Measurements from ENCODE around the gene ECI1. TPM values are rescaled to one million over a fixed set of nuclear protein-coding genes. Genes with fewer than 3 reads are reported as not detected.

Gene ECI1
- total RNA-seq, 1 experiment from 2014 or later, result 95.4 TPM

GRCh38 chr16:2296661-2297505 is 45.5 kb upstream of the ECI1 start:
- Histone ChIP-seq H3K4ac (ENCODE audit: low read depth, low read length) (no peak overlapping the region), H3K4me1 (ENCODE audit: insufficient read depth, low read length) (0 out of 2 replicates have a peak, but pooled peaks cover 3% of the 10 kb centered on the region), H3K14ac (ENCODE audit: insufficient read depth, low read length) (no peak overlapping the region; the same call in 1 of the 2 replicates), H2BK12ac (ENCODE audit: insufficient read length, low read depth, low read length) (no peak overlapping the region), H2AFZ (ENCODE audit: low read length) (no peak overlapping the region), H4K20me1 (ENCODE audit: control insufficient read depth, insufficient read depth, insufficient read length) (no peaks in the 10 kb centered on the region), H4K8ac (replicated peaks; ENCODE audit: insufficient read length, low read depth, low read length) (no peak overlapping the region), H2BK20ac (ENCODE audit: low read depth, low read length, poor library complexity, severe bottlenecking) (no peak overlapping the region), H4K91ac (ENCODE audit: insufficient read length, low read depth, low read length) (no peak overlapping the region), H3K18ac (ENCODE audit: insufficient read length, low read depth, low read length) (peak overlapping the region; percentile 2), H3K79me2 (ENCODE audit: insufficient read depth, low read length) (no peaks in the 10 kb centered on the region), H3K23ac (ENCODE audit: insufficient read length, low read depth, low read length) (no peak overlapping the region), H3K9ac (ENCODE audit: extremely low read depth, insufficient read length, low read length) (no peak overlapping the region), H3K27ac (ENCODE audit: insufficient read length, low read depth, low read length) (no peak overlapping the region), H2AK5ac (ENCODE audit: insufficient read length, low read length) (no peak overlapping the region), H3K4me2 (ENCODE audit: insufficient read depth, insufficient read length, low read length) (no peak overlapping the region), H3T11ph (ENCODE audit: low read length) (no peak overlapping the region), H2BK5ac (ENCODE audit: insufficient read length, low read length) (no peak overlapping the region), H3K27me3 (ENCODE audit: insufficient read depth, low read length) (no peaks in the 10 kb centered on the region), H3K79me1 (ENCODE audit: insufficient read depth, low read depth, low read length, poor library complexity, severe bottlenecking) (no peaks in the 10 kb centered on the region), H3K9me3 (ENCODE audit: control insufficient read depth, low read depth, low read length) (no peaks in the 10 kb centered on the region), H3K56ac (ENCODE audit: insufficient read length, low read depth, low read length) (no peak overlapping the region), H3K23me2 (ENCODE audit: insufficient read length, low read depth, low read length, poor library complexity, severe bottlenecking) (no peaks in the 10 kb centered on the region), H4K5ac (ENCODE audit: insufficient read length, low read depth, low read length) (no peak overlapping the region), H2BK15ac (ENCODE audit: low read depth, low read length) (no peak overlapping the region), H2BK120ac (ENCODE audit: low read depth, low read length, poor library complexity, severe bottlenecking) (no peak overlapping the region)
- no peaks in the 10 kb centered on the region; the same call in 1 of the 2 replicates for H3K27me3 Mint-ChIP-seq (ENCODE audit: low read depth)
- H3K36me3 Mint-ChIP-seq (ENCODE audit: insufficient read depth in 1 of 3, low read depth in 3 of 3), result no peaks in the 10 kb centered on the region
- no peaks in the 10 kb centered on the region for H3K9me3 Mint-ChIP-seq
- TF ChIP-seq, protein P1, sequence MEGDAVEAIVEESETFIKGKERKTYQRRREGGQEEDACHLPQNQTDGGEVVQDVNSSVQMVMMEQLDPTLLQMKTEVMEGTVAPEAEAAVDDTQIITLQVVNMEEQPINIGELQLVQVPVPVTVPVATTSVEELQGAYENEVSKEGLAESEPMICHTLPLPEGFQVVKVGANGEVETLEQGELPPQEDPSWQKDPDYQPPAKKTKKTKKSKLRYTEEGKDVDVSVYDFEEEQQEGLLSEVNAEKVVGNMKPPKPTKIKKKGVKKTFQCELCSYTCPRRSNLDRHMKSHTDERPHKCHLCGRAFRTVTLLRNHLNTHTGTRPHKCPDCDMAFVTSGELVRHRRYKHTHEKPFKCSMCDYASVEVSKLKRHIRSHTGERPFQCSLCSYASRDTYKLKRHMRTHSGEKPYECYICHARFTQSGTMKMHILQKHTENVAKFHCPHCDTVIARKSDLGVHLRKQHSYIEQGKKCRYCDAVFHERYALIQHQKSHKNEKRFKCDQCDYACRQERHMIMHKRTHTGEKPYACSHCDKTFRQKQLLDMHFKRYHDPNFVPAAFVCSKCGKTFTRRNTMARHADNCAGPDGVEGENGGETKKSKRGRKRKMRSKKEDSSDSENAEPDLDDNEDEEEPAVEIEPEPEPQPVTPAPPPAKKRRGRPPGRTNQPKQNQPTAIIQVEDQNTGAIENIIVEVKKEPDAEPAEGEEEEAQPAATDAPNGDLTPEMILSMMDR (conservative IDR thresholded peaks at IDR 0.05), result peak; percentile 67
- no peak overlapping the region for H3K27ac Mint-ChIP-seq
- H3K4me3 Mint-ChIP-seq, result no peak overlapping the region
- no CpG with 5 or more reads among the region's 23 CpGs for WGBS (ENCODE audit: extremely low coverage, insufficient read length, low lambda C conversion rate)
- H3K4me1 Mint-ChIP-seq, result no peaks in the 10 kb centered on the region
- peak; percentile 71 for DNase-seq
